ENCODE results near the gene PDE4A.

DNA sequence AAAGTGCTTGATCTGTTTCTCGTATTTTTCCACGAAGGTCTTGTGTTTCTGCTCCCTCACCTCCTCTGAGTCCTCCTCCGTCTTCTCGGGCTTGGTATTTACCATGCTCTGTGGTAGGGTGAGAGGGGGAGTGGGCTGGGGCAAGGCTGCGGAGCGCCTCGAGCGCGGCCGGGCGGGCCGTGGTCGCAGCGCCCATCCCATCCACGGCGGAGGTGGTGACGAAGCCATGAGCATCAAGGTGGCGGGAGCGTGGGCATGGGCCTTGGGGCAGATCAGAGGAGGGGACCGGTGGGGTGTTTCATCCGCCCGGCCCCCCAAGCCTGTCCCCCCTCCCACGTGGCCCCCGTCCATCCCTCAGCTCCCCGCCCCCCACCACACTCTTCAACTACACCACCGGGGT is 24.9 kb upstream of the PDE4A start:
- TF ChIP-seq POLR2AphosphoS5 (IDR thresholded peaks at IDR 0.05; ENCODE audit: borderline replicate concordance, low read depth, low read length), result no peak
- no peak for TF ChIP-seq EZH2 (IDR thresholded peaks at IDR 0.05)
- no peak for TF ChIP-seq FOXP2 (optimal IDR thresholded peaks at IDR 0.05; ENCODE audit: control extremely low read depth, extremely low read length, insufficient read depth)

Data from SK-N-MC (cell line).